AG08395 (cell line): Measurements from ENCODE around the gene ESAM.
A peak's percentile ranks its signal among the peaks of the same experiment; 100 is the strongest.

Experiments used
- DNase-seq: peaks from one replicate; pipeline ENCODE4 v3.0.0; 2012; ENCODE audit warnings: mixed read lengths, low spot score

The ESAM gene

GRCh38 chr11:124762105-124762623 is at the start of gene ESAM:
ESAM (minus strand) TSS chr11:124762290; CDS start chr11:124762154, 136 bp downstream.
- no peak for DNase-seq

GRCh38 chr11:124811399-124812125 is 49.5 kb upstream of the ESAM start:
- no peak for DNase-seq

- no peak for DNase-seq
Observed at GRCh38 chr11:124807660-124808270, 45.7 kb upstream of the ESAM start.

DNA sequence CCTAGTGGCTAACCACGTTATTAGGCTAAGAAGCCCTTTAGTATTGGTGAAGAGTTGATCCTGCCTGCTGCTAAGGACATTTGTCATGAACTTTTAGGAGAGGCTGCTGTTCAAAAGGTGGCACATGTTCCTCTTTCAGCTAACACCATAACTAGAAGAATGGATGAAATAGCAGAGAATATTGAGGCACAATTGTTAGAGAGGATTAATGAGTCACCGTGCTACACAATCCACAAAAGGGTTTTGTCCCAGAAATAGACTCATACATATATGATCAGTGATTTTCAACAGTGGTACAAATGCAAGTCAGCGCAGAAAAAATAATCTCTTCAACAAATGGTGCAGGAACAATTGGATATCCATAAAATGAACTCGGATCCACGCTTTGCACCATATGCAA is 45.1 kb upstream of the ESAM start:
- DNase-seq, result no peak

- no peak for DNase-seq
Observed at GRCh38 chr11:124804884-124805283, 42.8 kb upstream of the ESAM start.

- DNase-seq, result peak; percentile 49
Observed at GRCh38 chr11:124801636-124802312, 39.7 kb upstream of the ESAM start.

DNA sequence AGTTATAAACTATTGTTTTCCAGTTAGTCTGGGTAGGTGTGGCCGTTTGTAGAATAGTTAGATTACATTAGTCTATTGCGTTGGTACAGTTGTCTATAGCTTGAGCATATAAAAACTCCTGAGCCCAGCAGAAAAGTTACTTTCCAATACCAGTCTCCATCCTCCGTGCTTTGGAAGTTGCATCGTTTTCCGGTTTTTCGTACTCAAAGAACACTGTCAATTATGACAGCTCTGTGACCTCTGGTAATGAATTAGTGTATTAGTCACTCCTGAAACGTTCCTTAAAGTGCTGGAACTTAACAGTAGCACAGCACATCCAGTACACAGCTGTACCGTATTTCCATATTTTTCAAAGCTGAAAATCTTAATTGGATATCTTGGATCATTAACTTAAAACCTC is 38.9 kb upstream of the ESAM start:
- peak; percentile 15 for DNase-seq

DNA sequence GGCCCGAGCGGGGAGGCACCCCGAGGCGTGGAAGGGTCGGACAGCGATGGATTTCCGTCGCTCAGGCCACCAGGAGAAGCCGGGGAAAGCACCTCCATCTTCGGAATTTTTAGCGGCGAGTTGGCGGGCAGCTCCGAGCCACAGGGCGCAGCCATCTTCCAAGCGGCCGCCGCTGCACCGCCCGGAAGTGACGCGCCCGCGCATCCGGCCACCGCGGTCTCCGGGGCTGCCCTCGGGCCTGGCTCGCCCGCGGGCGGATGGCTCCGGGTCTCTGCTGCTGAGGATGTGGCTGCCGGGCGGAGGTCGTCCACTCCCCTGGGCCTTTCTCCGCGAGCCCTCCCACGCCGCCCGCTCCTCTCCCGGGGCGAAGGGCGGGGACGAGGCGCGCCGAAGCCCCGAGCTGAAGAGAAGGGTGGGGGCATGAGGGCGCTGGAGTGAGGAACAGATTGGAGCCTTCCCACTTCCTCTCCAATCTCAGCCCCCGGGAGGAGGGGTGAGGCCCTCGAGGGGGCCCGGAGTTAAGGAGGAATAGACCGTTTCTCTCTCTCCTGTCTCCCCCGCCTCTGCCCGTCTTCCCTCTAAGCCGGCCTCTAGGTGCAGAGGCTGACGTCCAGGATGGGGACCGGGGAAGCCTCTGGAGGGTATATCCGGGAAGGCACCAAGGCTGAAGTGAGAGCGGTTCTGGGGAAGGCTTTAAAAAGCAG is 38.3 kb upstream of the ESAM start, which contains the start of gene MSANTD2:
TSS of gene MSANTD2 (minus strand) at position 181 of the 704 bp plus-strand sequence. CDS start at position 155, 26 bp downstream.
- DNase-seq, result peak; percentile 78

DNA sequence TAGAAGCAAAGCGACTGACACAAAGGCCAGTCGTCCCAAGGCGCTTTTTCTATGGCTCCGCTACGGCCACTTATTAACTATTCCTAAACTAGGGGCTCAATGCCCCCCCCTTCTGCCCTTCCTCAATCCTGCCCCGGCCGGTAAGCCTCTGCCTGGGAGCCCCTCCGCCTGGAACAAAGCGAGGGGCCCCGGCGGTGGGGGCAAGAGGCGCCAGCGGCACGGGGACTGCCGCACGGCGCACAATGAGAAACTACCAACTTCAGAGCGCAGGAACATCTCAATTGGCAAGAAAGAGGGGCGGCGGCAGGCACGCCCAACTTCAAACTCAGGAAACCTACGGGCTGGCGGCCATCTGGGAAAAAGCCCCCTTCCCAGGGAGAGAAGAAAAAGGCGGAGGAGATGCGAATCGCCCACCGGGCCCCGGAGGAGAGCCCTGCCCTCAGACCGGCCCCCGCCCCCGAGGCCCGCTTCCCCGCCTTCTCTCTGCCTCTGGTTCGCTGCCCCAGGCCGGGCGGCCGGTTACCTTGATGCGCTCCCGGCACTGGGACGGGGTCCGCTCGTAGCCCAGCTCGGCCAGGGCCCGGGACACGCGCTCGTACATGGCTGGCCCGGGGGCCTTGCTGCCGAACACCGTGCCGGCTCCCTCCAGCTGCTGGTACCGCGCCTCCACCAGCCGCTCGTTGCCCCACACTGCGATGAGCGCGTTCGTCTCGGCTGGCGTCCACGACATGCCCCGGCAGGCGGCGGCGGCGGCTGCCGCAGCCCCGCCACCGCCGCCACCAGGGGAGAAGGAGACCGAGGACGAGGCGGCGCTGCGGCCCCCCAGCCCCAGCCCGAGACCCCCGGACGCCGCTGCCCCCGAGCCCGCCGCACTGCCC is 37.5 kb upstream of the ESAM start:
- peak; percentile 14 for DNase-seq

DNA sequence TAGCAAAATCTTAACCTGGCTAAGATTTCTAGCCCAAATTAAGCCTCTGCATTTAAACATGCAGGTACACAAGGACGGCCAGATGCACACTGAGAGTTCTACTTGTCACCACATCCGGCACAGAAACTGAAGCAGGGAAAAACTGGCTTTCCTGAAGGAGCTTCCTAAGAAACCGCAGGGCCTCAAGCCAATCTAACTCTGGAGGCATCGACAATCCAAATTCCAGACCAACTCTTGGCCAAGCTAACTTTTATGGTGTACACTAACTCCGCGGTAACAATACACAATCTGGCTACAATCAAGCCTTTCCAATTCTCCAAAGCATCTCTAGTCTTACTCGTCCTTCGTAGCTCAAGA is 36.9 kb upstream of the ESAM start:
- peak; percentile 57 for DNase-seq

DNA sequence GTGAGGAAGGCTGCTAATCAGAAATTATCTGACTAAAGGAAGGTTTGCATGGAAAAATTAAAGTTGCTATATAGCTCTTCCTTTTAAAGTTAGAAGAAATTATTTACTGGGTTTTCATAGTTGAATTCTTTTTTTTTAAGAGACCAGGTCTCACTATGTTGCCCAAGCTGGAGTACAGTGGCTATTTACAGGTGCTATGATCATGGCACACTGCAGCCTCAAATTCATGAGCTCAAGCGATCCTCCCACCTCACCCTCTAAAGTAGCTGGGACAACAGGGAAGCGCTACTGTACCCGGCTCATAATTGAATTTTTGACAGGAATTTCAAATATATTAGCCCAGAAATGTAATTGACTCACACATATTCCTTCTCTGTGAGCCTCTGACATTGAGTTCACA is 34.2 kb upstream of the ESAM start:
- no peak for DNase-seq

GRCh38 chr11:124793466-124794278 is 31.6 kb upstream of the ESAM start:
- peak; percentile 55 for DNase-seq

- no peak for DNase-seq
Observed at GRCh38 chr11:124791626-124792341, 29.7 kb upstream of the ESAM start.

GRCh38 chr11:124788521-124788920 is 26.4 kb upstream of the ESAM start:
- DNase-seq, result peak; percentile 27

DNA sequence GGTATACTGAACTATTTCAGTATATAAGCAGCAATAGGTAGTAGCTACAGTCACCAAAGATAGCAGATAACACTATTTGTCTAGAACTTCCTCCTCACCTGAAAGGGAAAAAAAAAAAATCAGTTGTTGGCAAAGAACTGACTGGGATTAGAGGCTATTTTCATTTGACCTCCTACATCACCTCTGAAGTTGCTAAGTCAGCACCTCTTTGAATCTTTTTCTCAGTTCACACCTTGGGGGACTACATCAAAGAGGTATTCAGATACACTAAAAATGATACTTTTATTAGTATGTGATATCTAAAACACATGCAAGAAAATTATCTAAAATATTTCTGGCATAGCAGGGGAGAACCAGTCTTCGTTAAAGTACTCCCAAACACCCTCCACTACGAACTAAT is 22.0 kb upstream of the ESAM start:
- no peak for DNase-seq

DNA sequence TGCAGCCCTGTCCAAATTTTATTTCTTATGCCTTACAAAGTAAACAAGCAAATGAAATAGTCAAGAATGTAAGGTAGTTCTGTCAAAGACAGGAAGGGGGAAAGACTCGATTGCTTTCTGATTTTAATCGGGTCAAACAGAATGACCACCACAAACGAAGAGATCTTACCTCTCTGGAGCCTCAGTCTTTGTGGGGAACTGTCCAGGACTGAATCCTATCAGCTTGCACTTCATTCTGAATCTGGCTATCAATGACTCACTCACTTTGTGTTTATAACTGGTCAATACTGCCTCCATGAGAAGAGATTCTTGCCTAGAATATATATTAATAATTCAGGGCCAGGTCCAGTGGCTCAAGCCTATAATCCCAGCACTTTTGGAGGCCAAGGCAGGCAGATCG is 20.9 kb upstream of the ESAM start:
- no peak for DNase-seq

GRCh38 chr11:124779568-124779967 is 17.5 kb upstream of the ESAM start:
- DNase-seq, result no peak

DNA sequence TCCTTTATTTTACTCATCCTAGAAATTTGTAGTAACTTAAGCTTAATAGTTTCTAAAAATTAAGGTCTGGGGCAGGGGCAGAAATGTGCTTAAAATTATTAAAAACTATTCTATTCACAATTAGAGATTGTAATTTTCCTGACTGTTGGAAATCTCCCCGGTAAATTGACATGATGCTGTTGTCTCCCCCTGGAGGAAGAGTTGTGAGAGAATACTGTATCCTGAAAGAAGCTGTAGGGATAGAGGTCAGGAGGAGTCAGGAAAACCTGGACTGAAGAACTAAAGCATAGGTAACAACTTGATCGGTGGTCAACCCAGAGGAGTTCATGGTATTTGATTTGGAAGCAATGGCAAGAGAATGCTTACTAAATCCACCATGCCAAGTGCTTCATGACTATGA is 16.2 kb upstream of the ESAM start:
- DNase-seq, result no peak

DNA sequence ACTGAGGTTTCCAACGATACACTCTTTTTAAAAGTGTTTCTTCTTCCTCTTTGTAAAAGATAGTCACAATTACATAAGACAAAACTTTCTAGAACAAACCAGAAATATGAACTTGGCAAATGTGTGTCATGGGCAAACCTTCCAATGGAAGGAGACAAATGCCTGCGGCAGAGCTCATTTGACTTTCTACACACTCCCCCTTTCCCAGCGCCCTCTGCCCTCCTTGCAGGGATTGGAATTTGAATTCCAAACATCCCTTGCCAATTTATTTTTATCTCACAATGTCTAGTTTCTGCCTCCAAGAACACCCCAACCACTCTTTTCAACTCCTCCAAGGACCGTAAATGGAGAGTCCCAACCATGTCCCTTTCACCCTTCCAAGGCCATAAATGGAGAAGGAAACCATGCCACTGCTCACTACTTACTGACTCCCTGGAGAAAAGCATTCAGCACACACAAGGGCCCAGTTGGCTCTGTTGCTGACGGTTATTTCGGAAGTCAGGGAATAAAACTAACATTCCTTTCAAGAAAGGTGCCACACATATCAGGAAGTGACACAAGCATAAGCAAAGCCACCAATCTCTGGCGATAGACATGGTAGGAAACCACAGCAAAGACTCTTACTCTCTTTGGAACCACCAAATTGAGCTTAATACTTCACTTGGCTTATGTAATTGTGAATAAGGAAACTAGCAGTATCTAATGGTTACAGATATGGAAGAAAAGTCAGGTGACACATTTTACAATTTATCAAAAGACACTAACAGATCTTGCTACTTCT is 15.0 kb upstream of the ESAM start:
- no peak for DNase-seq
